ENCODE results near the gene ATP8A2.
"Not testable (repeated sequence)": the region's sequence is repeated elsewhere in the genome, so short reads cannot be mapped to it uniquely, and the experiment has no call there.

ATP8A2 gene

GRCh38 chr13:26060357-26060756 lies 688.6 kb downstream of the ATP8A2 start:
- no peak overlapping the region for H3K4me3 ChIP-seq (ENCODE audit: control insufficient read depth, low read depth, low read length)
- no peak for TF ChIP-seq CTCF (conservative IDR thresholded peaks at IDR 0.05; ENCODE audit: control insufficient read depth, insufficient read depth, low read depth, low read length)
- no peak for DNase-seq (ENCODE audit: low read depth)

GRCh38 chr13:26061256-26061655 lies 689.5 kb downstream of the ATP8A2 start:
- no peak overlapping the region for H3K4me3 ChIP-seq (ENCODE audit: control insufficient read depth, low read depth, low read length)
- no peak for TF ChIP-seq CTCF (conservative IDR thresholded peaks at IDR 0.05; ENCODE audit: control insufficient read depth, insufficient read depth, low read depth, low read length)
- DNase-seq (ENCODE audit: low read depth): no peak

DNA sequence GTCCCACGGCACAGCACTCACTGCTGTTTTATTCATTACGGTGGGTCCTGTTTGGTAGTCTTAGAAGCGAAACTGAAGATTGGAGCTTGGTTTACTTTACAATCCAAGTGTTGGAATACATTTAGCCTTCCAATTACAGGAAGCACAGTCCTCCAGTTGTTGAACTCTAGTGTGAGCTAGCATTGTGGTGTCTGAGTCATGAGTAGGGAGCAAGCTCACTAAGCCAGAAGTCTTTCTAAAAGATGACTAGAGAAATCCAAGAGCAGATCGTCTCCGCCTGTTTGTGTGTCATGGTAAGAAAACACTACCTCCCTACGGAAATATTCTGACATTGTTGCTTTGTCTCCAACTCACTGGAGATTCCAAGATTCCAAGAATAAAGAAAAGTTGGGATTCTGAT lies 690.2 kb downstream of the ATP8A2 start:
- TF ChIP-seq CTCF (conservative IDR thresholded peaks at IDR 0.05; ENCODE audit: control insufficient read depth, insufficient read depth, low read depth, low read length): no peak
- peak; percentile 33 for DNase-seq (ENCODE audit: low read depth)
- H3K4me3 ChIP-seq (ENCODE audit: control insufficient read depth, low read depth, low read length): no peak overlapping the region

- peak; percentile 58 for TF ChIP-seq CTCF (conservative IDR thresholded peaks at IDR 0.05; ENCODE audit: control insufficient read depth, insufficient read depth, low read depth, low read length)
- peak; percentile 43 for DNase-seq (ENCODE audit: low read depth)
- H3K4me3 ChIP-seq (ENCODE audit: control insufficient read depth, low read depth, low read length): no peak overlapping the region
Measured at GRCh38 chr13:26062853-26063444, 691.2 kb downstream of the ATP8A2 start.

- not testable (repeated sequence) for DNase-seq (ENCODE audit: low read depth); H3K4me3 ChIP-seq (ENCODE audit: control insufficient read depth, low read depth, low read length)
Measured at GRCh38 chr13:26066492-26066891, 694.7 kb downstream of the ATP8A2 start.

DNA sequence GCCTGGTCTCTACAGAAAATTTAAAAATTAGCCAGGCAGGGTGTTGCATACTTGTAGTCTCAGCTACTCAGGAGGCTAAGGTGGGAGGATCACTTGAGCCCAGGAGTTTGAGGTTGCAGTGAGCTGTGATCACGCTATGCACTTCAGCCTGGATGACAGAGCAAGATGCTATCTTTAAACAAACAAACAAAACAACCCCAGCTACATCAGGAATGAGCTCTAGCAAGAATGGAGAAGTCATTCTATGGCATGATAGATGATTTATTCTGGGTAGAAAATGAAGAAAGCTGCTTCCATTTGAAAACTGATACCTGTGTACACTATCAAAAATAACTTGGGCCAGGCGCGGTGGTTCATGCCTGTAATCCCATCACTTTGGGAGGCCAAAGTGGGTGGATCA lies 695.8 kb downstream of the ATP8A2 start:
- no peak for DNase-seq (ENCODE audit: low read depth)
- no peak overlapping the region for H3K4me3 ChIP-seq (ENCODE audit: control insufficient read depth, low read depth, low read length)
- no peak for TF ChIP-seq CTCF (conservative IDR thresholded peaks at IDR 0.05; ENCODE audit: control insufficient read depth, insufficient read depth, low read depth, low read length)

GRCh38 chr13:26068372-26068771 lies 696.6 kb downstream of the ATP8A2 start:
- H3K4me3 ChIP-seq (ENCODE audit: control insufficient read depth, low read depth, low read length); DNase-seq (ENCODE audit: low read depth): not testable (repeated sequence)

DNA sequence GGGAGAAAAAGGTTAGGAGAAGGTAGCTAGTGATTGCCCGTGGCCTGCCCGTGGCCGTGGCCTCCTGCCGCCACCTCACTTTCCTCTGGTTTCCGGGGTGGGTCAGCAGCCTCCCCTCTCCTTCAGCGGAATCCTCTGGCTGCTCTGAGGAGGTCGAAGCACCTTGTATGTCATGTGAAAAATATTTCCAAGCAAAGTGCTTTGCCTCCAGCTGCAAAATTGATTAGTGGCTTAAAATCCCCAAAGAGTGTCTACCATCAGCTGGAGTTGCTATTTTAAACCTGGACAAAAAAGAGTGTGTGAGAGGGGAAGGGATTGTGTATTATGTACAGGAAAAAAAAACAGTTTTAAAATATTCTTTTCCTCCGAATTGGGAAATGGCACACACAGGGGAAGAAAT lies 697.9 kb downstream of the ATP8A2 start:
- H3K4me3 ChIP-seq (ENCODE audit: control insufficient read depth, low read depth, low read length); DNase-seq (ENCODE audit: low read depth): not testable (repeated sequence)
